Mesodermal cell (in vitro differentiated cells): ENCODE results near the gene FOXP1.
A peak's percentile ranks its signal among the peaks of the same experiment; 100 is the strongest.

ENCODE experiments used
- H3K27ac ChIP-seq: 2 replicates; pipeline ENCODE4 v1.7.0; 2013; ENCODE audit warnings: mild to moderate bottlenecking, low read depth, low read length, moderate library complexity; ENCODE audit not compliant: severe bottlenecking
- H3K36me3 ChIP-seq: 2 replicates; pipeline ENCODE4 v1.7.1; 2013; ENCODE audit warnings: mild to moderate bottlenecking, low read length, moderate library complexity; ENCODE audit not compliant: control insufficient read depth, insufficient read depth
- H3K4me1 ChIP-seq: one replicate; pipeline ENCODE4 v1.7.1; 2013; ENCODE audit warnings: mild to moderate bottlenecking, low read length; ENCODE audit not compliant: insufficient read depth, control insufficient read depth, poor library complexity, severe bottlenecking
- H3K4me3 ChIP-seq: 2 replicates; pipeline ENCODE4 v1.7.0; 2013; ENCODE audit warnings: low read length, control low read depth, mild to moderate bottlenecking; ENCODE audit not compliant: insufficient read depth, poor library complexity, severe bottlenecking; ENCODE audit errors: extremely low read depth
- H3K9me3 ChIP-seq: 2 replicates; pipeline ENCODE4 v1.7.1; 2013; ENCODE audit warnings: mild to moderate bottlenecking, low read length, moderate library complexity; ENCODE audit not compliant: control insufficient read depth
- WGBS, 2 experiments: methylation state at CpG; one replicate each; pipeline ENCODE4 v1.1.5; 2013; ENCODE audit warnings: missing lambda C conversion rate in 2 of 2; ENCODE audit not compliant: insufficient coverage in 2 of 2; 5-methylcytosine and 5-hydroxymethylcytosine counted together

FOXP1 gene

DNA sequence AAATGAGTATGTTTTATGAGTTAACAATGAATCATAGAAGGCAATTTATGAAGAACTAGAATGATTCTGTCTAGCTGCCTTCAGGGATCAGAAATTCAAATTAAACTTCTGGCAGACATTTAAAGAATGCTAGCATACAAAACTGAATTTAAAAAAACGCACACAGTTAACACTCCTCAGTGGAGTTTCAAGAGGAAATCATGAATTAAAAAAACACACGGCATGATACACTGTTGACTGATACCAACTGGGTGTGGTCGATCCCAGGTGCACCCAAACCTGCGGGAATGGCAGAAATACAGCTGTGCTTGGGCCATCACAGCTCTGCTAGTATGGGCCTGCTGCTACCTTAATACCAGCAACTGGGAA is 526.0 kb downstream of the FOXP1 start:
- H3K9me3 ChIP-seq, result no peaks in the 10 kb centered on the region
- H3K36me3 ChIP-seq, result no peaks in the 10 kb centered on the region
- no peak overlapping the region for H3K27ac ChIP-seq
- 85 to 92% methylated on average over 4 of the region's 4 CpGs for WGBS, 2 experiments
- peaks cover 22% of the 10 kb centered on the region for H3K4me1 ChIP-seq
- H3K4me3 ChIP-seq, result no peak overlapping the region

DNA sequence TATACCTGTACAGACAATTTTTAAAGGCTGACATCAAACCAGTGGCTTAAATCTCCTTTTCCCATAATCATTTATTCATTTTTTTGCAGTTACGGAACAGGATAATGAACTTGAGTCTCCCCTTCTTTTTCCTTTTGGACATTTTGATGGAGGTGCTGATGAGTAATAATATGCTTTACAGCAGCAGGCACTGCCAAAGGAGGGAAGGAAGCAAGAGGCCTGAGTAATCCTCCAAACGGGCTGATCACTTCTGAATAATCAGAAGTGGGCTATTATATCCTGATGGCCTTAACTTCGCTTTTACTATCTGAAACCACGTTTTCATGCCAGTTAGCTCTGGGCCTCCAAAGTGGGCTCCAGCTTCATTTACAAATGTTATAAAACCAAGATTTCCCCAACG is 527.2 kb downstream of the FOXP1 start:
- H3K9me3 ChIP-seq, result no peaks in the 10 kb centered on the region
- H3K4me3 ChIP-seq, result no peak overlapping the region
- peaks cover 34% of the 10 kb centered on the region for H3K4me1 ChIP-seq
- H3K27ac ChIP-seq, result no peak overlapping the region
- H3K36me3 ChIP-seq, result no peaks in the 10 kb centered on the region
- 63 to 90% methylated on average over 2 to 3 of the region's 5 CpGs for WGBS, 2 experiments

DNA sequence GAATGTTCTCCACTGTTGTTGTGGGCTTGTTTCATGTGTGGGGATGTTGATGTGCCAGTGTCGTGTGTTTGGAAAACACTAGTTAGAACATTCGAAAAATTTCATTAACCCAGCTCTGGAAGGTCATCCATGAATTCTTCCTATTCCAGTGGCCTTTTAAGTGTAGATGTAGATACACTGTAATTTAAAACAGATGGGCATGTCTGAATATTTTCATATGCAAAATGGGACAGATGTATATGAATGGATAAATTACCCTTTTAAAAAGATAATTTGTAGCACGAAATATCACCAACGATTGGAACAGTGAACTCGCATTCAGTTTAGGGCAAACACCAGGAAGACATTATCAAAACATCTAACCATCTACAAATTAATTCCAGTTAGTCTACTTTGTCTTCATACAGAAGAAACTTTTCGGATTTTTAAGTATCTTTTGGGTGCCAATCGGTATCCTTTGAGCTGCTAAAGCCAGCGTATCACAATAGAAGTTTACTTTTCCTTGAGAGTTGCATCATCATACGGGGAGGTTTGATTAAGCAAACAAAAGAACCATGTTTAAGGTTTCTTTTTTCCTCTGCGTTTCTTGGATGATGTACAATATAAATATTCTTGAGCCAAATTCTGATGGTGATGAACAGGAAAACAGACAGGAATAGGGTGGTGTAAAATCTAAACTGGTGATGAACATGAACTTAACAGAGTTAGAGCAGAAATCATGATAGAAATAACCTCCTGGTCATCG is 528.1 kb downstream of the FOXP1 start:
- no peak overlapping the region for H3K27ac ChIP-seq
- no peak overlapping the region for H3K4me3 ChIP-seq
- H3K4me1 ChIP-seq, result peaks cover 43% of the 10 kb centered on the region
- H3K9me3 ChIP-seq, result no peaks in the 10 kb centered on the region
- no peaks in the 10 kb centered on the region for H3K36me3 ChIP-seq
- WGBS, 2 experiments, result 71 to 73% methylated on average over 6 to 7 of the region's 11 CpGs

DNA sequence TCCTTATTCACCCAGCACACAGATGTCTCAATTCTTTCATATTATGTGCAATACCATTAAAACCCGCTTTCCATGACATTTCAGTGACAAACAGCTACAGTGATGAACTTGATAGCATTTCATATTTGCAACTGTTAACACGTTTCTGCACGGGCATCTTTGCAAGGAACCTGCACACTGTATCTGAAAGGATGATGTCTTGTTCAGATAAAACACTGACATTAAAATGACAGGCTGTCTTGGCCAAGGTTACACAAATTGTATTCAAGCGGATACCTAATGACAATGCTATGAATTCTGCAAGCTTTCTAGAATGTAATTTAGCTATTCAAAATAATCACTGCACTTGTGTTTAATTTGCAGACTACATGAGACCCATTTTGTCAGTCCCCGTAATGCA is 529.2 kb downstream of the FOXP1 start:
- Histone ChIP-seq H3K36me3 (no peaks in the 10 kb centered on the region), H3K4me1 (peaks cover 54% of the 10 kb centered on the region), H3K27ac (no peak overlapping the region), H3K4me3 (no peak overlapping the region), H3K9me3 (no peaks in the 10 kb centered on the region)
- 85 to 92% methylated on average over 3 of the region's 5 CpGs for whole genome bisulfite sequencing, 2 experiments

DNA sequence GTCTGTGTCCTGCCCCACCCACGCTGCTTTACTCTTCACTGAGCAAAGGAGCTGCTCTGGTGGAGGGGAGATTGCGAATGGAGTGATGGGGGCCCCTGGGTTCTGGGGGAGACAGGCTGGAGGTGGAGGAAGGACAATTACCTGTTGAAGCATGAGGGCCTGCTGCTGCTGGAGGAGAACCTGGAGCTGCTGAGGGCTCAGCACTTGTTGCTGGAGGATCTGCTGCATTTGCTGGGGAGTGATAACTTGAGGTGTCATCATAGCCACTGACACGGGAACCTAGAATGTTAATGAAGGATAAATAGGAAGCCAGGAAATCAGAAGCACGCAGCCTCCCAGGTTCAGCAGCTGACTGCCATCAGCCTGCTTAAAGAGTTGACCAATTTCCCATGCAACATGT is 530.0 kb downstream of the FOXP1 start:
- H3K27ac ChIP-seq, result no peak overlapping the region
- no peaks in the 10 kb centered on the region for H3K9me3 ChIP-seq
- no peaks in the 10 kb centered on the region for H3K36me3 ChIP-seq
- WGBS, 2 experiments, result 83 to 86% methylated on average over 1 to 2 of the region's 4 CpGs
- no peak overlapping the region for H3K4me3 ChIP-seq
- H3K4me1 ChIP-seq, result peaks cover 61% of the 10 kb centered on the region

DNA sequence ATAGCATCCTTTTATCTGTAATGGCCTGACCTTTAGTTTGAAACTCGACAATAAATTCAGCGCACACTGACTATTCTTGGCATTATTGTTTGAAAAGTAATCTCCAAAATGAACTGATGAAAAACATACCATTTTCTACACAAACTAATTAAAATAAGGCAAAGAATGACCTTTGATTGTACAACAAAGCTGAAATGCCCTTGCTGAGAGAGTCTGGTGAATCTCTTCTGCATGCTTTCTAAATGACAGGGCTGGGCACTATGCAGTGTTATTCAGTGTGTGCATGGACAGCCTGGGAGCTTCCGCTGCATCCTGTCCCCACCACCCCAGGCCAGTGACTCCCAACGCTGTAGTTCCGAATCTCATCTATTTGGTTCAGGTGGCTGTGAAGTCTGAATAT is 530.8 kb downstream of the FOXP1 start:
- Histone ChIP-seq H3K4me1 (peaks cover 63% of the 10 kb centered on the region), H3K4me3 (no peak overlapping the region), H3K9me3 (no peaks in the 10 kb centered on the region), H3K27ac (peak overlapping the region; percentile 39), H3K36me3 (no peaks in the 10 kb centered on the region)
- WGBS, 2 experiments, result no CpG with 5 or more reads among the region's 5 CpGs

DNA sequence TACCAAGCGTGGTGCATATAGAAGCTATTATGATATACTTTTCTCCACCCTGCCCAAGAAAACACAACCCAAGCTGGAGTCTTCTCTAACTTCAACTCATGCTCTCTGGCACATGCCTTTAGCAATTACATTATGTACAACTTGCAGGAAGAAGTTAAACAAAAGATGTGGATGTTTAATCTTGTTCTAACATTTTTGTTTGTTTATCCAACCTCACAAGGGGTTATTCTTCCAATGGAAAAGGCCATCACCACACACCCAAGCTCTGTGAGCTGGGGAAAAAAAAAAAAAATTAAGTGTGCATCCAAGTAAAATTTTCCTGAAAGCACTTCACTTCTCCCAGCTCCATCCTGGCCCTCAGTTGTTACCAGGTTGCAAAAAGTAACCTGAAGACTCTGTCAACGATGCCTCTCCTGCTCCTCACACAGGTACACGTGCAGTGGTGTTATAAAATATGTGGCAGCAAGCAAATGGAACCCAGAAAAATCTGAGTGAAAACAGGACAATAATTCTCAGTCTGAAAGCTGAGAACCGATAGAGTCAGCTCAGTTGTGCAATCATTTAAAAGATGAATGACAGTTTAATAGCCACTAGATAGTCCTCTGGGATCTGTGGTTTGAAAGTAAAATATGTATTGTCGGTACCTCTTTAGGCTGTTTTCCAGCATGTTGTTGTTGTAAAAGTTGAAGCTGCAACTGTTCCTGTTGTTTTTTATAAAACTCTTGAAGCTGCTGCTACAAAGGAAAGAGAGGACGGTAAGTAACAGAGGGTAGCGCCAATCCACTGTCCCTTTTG is 531.4 kb downstream of the FOXP1 start:
- peaks cover 64% of the 10 kb centered on the region for H3K4me1 ChIP-seq
- H3K4me3 ChIP-seq, result no peak overlapping the region
- H3K27ac ChIP-seq, result peak overlapping the region; percentile 39
- no peaks in the 10 kb centered on the region for H3K36me3 ChIP-seq
- 89 to 92% methylated on average over 4 of the region's 7 CpGs for WGBS, 2 experiments
- no peaks in the 10 kb centered on the region for H3K9me3 ChIP-seq

DNA sequence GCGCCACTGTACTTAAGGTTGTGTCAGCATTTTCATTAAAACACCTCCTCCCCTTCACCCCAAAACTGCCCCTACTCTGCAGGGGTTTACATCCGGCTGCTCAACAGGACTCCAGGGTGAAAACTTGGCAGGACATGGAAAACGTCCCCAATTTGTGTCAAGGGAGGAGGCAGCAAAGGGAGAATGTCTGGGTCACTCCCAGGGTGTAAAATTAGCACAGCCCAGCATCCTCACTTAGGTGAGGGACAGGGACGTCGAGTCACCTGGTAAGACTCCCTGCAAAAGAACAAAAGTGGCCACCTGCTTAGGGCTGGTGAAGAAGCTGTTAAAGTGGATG is 532.3 kb downstream of the FOXP1 start:
- H3K9me3 ChIP-seq, result no peaks in the 10 kb centered on the region
- no peak overlapping the region for H3K4me3 ChIP-seq
- H3K27ac ChIP-seq, result peak overlapping the region; percentile 93
- WGBS, 2 experiments, result 28 to 42% methylated on average over 2 to 4 of the region's 5 CpGs
- H3K4me1 ChIP-seq, result peaks cover 65% of the 10 kb centered on the region
- H3K36me3 ChIP-seq, result no peaks in the 10 kb centered on the region

DNA sequence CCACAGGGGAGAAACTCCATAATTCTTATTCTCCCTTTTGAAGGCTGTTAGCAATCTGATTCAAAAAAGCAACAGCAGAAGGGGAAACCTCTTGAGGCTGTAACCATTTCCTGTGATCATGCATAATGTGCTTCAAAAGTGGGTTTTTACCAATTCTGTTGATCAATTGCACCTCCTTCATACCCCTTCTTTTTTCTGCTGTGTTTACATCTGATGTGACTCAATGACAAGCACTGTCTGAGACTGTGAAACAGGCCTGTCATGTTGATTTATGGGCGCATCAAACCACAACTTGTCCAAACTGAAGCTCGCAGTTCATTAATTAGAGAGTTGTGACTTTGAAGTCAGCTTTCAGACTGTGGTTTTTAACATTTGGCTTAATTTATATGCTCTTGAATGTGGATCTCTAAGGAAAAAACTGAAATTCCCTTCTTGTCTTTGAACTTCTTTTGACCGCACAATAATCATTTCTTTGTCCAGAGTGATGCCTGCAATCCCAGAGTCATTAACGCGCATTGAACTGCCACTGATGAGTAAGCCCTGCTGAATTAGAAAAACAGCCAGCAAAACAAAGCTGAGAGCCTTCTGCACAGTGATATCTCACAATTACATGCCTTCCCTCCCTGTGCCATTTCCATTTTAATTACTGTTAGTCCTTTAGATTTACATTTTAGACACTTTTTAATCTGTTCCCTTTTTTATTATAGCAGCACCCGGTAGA is 532.8 kb downstream of the FOXP1 start:
- Histone ChIP-seq H3K9me3 (no peaks in the 10 kb centered on the region), H3K4me1 (peaks cover 65% of the 10 kb centered on the region), H3K4me3 (no peak overlapping the region), H3K36me3 (peaks cover 5% of the 10 kb centered on the region), H3K27ac (peak overlapping the region; percentile 93)
- WGBS, 2 experiments, result 39 to 51% methylated on average over 6 of the region's 6 CpGs

DNA sequence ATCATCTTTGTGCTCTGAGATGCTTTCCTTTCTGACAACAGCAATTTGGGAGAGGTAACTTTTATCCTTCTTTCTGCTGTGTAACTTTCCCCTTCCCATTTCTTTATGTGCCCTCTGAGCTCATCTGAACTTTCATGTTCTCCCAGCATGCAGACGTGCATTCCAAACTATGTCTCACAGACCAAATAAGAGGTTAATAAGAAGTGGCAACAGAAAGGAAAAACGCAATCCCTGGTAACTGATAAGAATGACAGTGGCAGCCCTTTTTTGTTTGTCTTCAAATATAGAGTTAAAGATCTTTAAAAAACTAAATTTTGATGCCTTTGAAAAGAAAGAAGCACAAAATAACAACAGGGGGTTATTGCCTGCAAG is 533.4 kb downstream of the FOXP1 start:
- H3K4me1 ChIP-seq, result peaks cover 65% of the 10 kb centered on the region
- no CpG with 5 or more reads among the region's 2 CpGs for WGBS, 2 experiments
- peaks cover 11% of the 10 kb centered on the region for H3K36me3 ChIP-seq
- peak overlapping the region; percentile 93 for H3K27ac ChIP-seq
- no peaks in the 10 kb centered on the region for H3K9me3 ChIP-seq
- H3K4me3 ChIP-seq, result no peak overlapping the region
